ENCODE data around the gene SULF2. TPM values are rescaled to one million over a fixed set of nuclear protein-coding genes. Genes with fewer than 3 reads are reported as not detected.

The SULF2 gene
- total and polyA plus RNA-seq, 2 donors (not counting 1 experiment from before 2014, with no cell fraction given) = 1.2 to 1.7 TPM

GRCh38 chr20:47655635-47656034 lies 129.6 kb downstream of the SULF2 start:
- Histone ChIP-seq H2AFZ (ENCODE audit: insufficient read depth, low read depth, low read length, poor library complexity, severe bottlenecking) (no peak overlapping the region), H4K20me1 (ENCODE audit: control insufficient read depth, insufficient read depth, low read length, poor library complexity, severe bottlenecking) (peaks cover 5% of the 10 kb centered on the region), H3K4me2 (replicated peaks; ENCODE audit: low read depth, low read length, poor library complexity, severe bottlenecking) (no peak overlapping the region), H3K27me3 (replicated peaks in 1 of 4; ENCODE audit: control extremely low read depth in 1 of 4, control insufficient read depth in 3 of 4, insufficient read depth in 4 of 4, low read length in 3 of 4) (no peaks in the 10 kb centered on the region), H3K9ac (ENCODE audit: low read length) (no peak overlapping the region), H3K9me3 (ENCODE audit: control extremely low read depth in 1 of 3, control insufficient read depth in 2 of 3, insufficient read depth in 1 of 3, low read length in 2 of 3) (no peaks in the 10 kb centered on the region), H3K27ac (ENCODE audit: low read length in 2 of 2) (no peak overlapping the region), H3K4me1 (ENCODE audit: control insufficient read depth in 2 of 2, insufficient read depth in 2 of 2, low read length in 2 of 2) (no peaks in the 10 kb centered on the region), H3K79me2 (ENCODE audit: control insufficient read depth, insufficient read depth, low read length) (no peaks in the 10 kb centered on the region), H3K36me3 (replicated peaks in 1 of 2; ENCODE audit: control extremely low read depth in 1 of 2, control insufficient read depth in 1 of 2, extremely low read depth in 1 of 2, insufficient read depth in 2 of 2, low read length in 1 of 2) (peaks cover 6 to 93% of the 10 kb centered on the region in 2 experiments), H3K4me3 (ENCODE audit: control extremely low read depth in 1 of 5, extremely low read depth in 1 of 5, insufficient read depth in 1 of 5, low read depth in 2 of 5, low read length in 4 of 5) (no peak overlapping the region)
- Mint-ChIP-seq H3K27ac (no peak overlapping the region), H3K27me3 (no peaks in the 10 kb centered on the region), H3K4me1 (peaks cover 4% of the 10 kb centered on the region), H3K9me3 (ENCODE audit: insufficient read depth) (no peaks in the 10 kb centered on the region), H3K4me3 (no peak overlapping the region)
- intact Hi-C loops (cut with micrococcal nuclease) = no loop called here
- ATAC-seq (ENCODE audit: low read depth) (no peak), DNase-seq (no peak)
- ChIA-PET CTCF (no interaction called here), POLR2A (no interaction called here)
- TF ChIP-seq EZH2 (IDR thresholded peaks at IDR 0.05; ENCODE audit: borderline replicate concordance, insufficient read depth, low read depth, low read length, poor library complexity, severe bottlenecking) (no peak), CTCF (IDR thresholded peaks at IDR 0.05) (no peak)

DNA sequence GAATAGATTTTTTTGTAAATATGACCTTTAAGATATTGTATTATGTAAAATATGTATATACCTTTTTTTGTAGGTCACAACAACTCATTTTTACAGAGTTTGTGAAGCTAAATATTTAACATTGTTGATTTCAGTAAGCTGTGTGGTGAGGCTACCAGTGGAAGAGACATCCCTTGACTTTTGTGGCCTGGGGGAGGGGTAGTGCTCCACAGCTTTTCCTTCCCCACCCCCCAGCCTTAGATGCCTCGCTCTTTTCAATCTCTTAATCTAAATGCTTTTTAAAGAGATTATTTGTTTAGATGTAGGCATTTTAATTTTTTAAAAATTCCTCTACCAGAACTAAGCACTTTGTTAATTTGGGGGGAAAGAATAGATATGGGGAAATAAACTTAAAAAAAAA lies 130.9 kb downstream of the SULF2 start:
- no CpG with 5 or more reads among the region's 1 CpG for WGBS (ENCODE audit: insufficient coverage)
- ATAC-seq (ENCODE audit: low read depth) (no peak), DNase-seq (no peak)
- CTCF ChIA-PET = interaction anchor here (0.5 to 1.0 kb wide), 2 partner anchors 9 to 1251 kb away, joined by 4 read pairs; no protein-coding TSS in a partner anchor
- Mint-ChIP-seq H3K27ac (no peak overlapping the region), H3K4me3 (no peak overlapping the region), H3K4me1 (peaks cover 4% of the 10 kb centered on the region), H3K27me3 (no peaks in the 10 kb centered on the region), H3K9me3 (ENCODE audit: insufficient read depth) (no peaks in the 10 kb centered on the region)
- POLR2A ChIA-PET = no interaction called here
- TF ChIP-seq CTCF (IDR thresholded peaks at IDR 0.05) (no peak), EZH2 (IDR thresholded peaks at IDR 0.05; ENCODE audit: borderline replicate concordance, insufficient read depth, low read depth, low read length, poor library complexity, severe bottlenecking) (no peak)
- Histone ChIP-seq H3K9ac (ENCODE audit: low read length) (no peak overlapping the region), H3K4me2 (replicated peaks; ENCODE audit: low read depth, low read length, poor library complexity, severe bottlenecking) (no peak overlapping the region), H3K79me2 (ENCODE audit: control insufficient read depth, insufficient read depth, low read length) (peaks cover 10% of the 10 kb centered on the region), H4K20me1 (ENCODE audit: control insufficient read depth, insufficient read depth, low read length, poor library complexity, severe bottlenecking) (peaks cover under 1% of the 10 kb centered on the region), H3K4me3 (ENCODE audit: control extremely low read depth in 1 of 5, extremely low read depth in 1 of 5, insufficient read depth in 1 of 5, low read depth in 2 of 5, low read length in 4 of 5) (no peak overlapping the region), H3K27me3 (replicated peaks in 1 of 4; ENCODE audit: control extremely low read depth in 1 of 4, control insufficient read depth in 3 of 4, insufficient read depth in 4 of 4, low read length in 3 of 4) (no peaks in the 10 kb centered on the region), H3K36me3 (replicated peaks in 1 of 2; ENCODE audit: control extremely low read depth in 1 of 2, control insufficient read depth in 1 of 2, extremely low read depth in 1 of 2, insufficient read depth in 2 of 2, low read length in 1 of 2) (peaks cover 6 to 95% of the 10 kb centered on the region in 2 experiments), H2AFZ (ENCODE audit: insufficient read depth, low read depth, low read length, poor library complexity, severe bottlenecking) (no peak overlapping the region), H3K27ac (ENCODE audit: low read length in 2 of 2) (no peak overlapping the region), H3K4me1 (ENCODE audit: control insufficient read depth in 2 of 2, insufficient read depth in 2 of 2, low read length in 2 of 2) (no peaks in the 10 kb centered on the region), H3K9me3 (ENCODE audit: control extremely low read depth in 1 of 3, control insufficient read depth in 2 of 3, insufficient read depth in 1 of 3, low read length in 2 of 3) (no peaks in the 10 kb centered on the region)
- intact Hi-C loops (cut with micrococcal nuclease) = loop anchor here (1.0 kb wide), 1 partner anchor 22 kb away; no protein-coding TSS in a partner anchor
